DND-41 (cell line): ENCODE results near the gene CELSR1.

ENCODE experiments used
- ATAC-seq: fragments of 200-7000 bp; cut with Tn5 transposase; 3 replicates; pipeline ENCODE4 v1.9.1; 2021; ENCODE audit warnings: low read depth; ENCODE audit not compliant: insufficient read depth
- DNase-seq: peaks from one replicate; pipeline ENCODE4 v3.0.0-alpha.2; 2020
- H2AFZ ChIP-seq: 2 replicates; pipeline ENCODE4 v1.6.0; 2012; ENCODE audit warnings: low read depth, low read length
- H3K27ac ChIP-seq: 2 replicates; pipeline ENCODE4 v1.5.1; 2012; ENCODE audit warnings: low read length, inconsistent platforms
- H3K27me3 ChIP-seq: fragments of 200-600 bp; sonication (generic); 2 replicates; pipeline ENCODE4 v1.6.0; 2012; ENCODE audit warnings: low read length, mild to moderate bottlenecking, inconsistent platforms; ENCODE audit not compliant: insufficient read depth, poor library complexity
- H3K36me3 ChIP-seq: 2 replicates; pipeline ENCODE4 v1.5.1; 2012; ENCODE audit warnings: low read length, inconsistent platforms; ENCODE audit not compliant: insufficient read depth
- H3K4me1 ChIP-seq: 2 replicates; pipeline ENCODE4 v1.5.1; 2012; ENCODE audit warnings: mild to moderate bottlenecking, low read length; ENCODE audit not compliant: insufficient read depth
- H3K4me2 ChIP-seq: 2 replicates; pipeline ENCODE4 v1.6.0; 2012; ENCODE audit warnings: mild to moderate bottlenecking, moderate library complexity, low read length, inconsistent platforms; ENCODE audit not compliant: insufficient read depth
- H3K4me3 ChIP-seq, 2 experiments: fragments of 200-600 bp in 1 of 2; shearing (Covaris generic) in 1 of 2; 2 replicates each; pipeline ENCODE4 v1.5.1; 2012 to 2016; ENCODE audit warnings: inconsistent platforms in 2 of 2, low read length in 2 of 2, mild to moderate bottlenecking in 2 of 2, low read depth in 1 of 2, moderate library complexity in 1 of 2
- H3K79me2 ChIP-seq: 2 replicates; pipeline ENCODE4 v1.6.0; 2012; ENCODE audit warnings: low read length, inconsistent platforms; ENCODE audit not compliant: insufficient read depth
- H3K9ac ChIP-seq: 2 replicates; pipeline ENCODE4 v1.6.0; 2012; ENCODE audit warnings: low read depth, mild to moderate bottlenecking, inconsistent platforms, low read length, moderate library complexity
- H3K9me3 ChIP-seq: 2 replicates; pipeline ENCODE4 v1.5.1; 2012; ENCODE audit warnings: low read length, moderate library complexity, mild to moderate bottlenecking, inconsistent platforms; ENCODE audit not compliant: insufficient read depth, severe bottlenecking
- H4K20me1 ChIP-seq: 2 replicates; pipeline ENCODE4 v1.6.0; 2012; ENCODE audit warnings: low read length; ENCODE audit not compliant: insufficient read depth
- CTCF ChIP-seq: IDR thresholded peaks from 2 replicates; pipeline ENCODE4 v1.5.1; 2012; ENCODE audit warnings: borderline replicate concordance, low read length, moderate library complexity, mild to moderate bottlenecking; ENCODE audit not compliant: poor library complexity, severe bottlenecking; ENCODE audit errors: extremely low read depth
- EZH2 ChIP-seq: IDR thresholded peaks from 3 replicates; pipeline ENCODE4 v1.6.1; 2012; ENCODE audit warnings: borderline replicate concordance, low read depth, mild to moderate bottlenecking, moderate library complexity, low read length, inconsistent platforms; ENCODE audit not compliant: severe bottlenecking

CELSR1 gene

GRCh38 chr22:46586123-46586519 lies 48.7 kb upstream of the CELSR1 start:
- Histone ChIP-seq H3K4me1 (peaks cover 63% of the 10 kb centered on the region), H3K79me2 (peaks cover 100% of the 10 kb centered on the region), H3K4me3 (no peak overlapping the region), H3K27ac (peak overlapping the region; percentile 54), H3K36me3 (peaks cover 48% of the 10 kb centered on the region), H3K9me3 (no peaks in the 10 kb centered on the region), H4K20me1 (peaks cover 82% of the 10 kb centered on the region), H2AFZ (no peak overlapping the region), H3K27me3 (no peaks in the 10 kb centered on the region), H3K9ac (no peak overlapping the region), H3K4me2 (no peak overlapping the region)
- ATAC-seq: no peak
- DNase-seq: no peak
- no peak for TF ChIP-seq EZH2
- no peak for TF ChIP-seq CTCF

GRCh38 chr22:46585340-46586122 lies 48.1 kb upstream of the CELSR1 start:
- Histone ChIP-seq H3K79me2 (peaks cover 100% of the 10 kb centered on the region), H4K20me1 (peaks cover 85% of the 10 kb centered on the region)
- ATAC-seq: no peak

GRCh38 chr22:46584081-46584921 lies 46.9 kb upstream of the CELSR1 start:
- Histone ChIP-seq H3K4me1 (peaks cover 61% of the 10 kb centered on the region), H3K4me2 (no peak overlapping the region), H3K9me3 (no peaks in the 10 kb centered on the region), H3K27ac (peak overlapping the region; percentile 37), H3K36me3 (peaks cover 55% of the 10 kb centered on the region), H2AFZ (no peak overlapping the region), H3K9ac (no peak overlapping the region), H3K27me3 (no peaks in the 10 kb centered on the region), H4K20me1 (peaks cover 86% of the 10 kb centered on the region), H3K4me3 (no peak overlapping the region), H3K79me2 (peaks cover 100% of the 10 kb centered on the region)
- ATAC-seq (no peak), DNase-seq (no peak)
- TF ChIP-seq CTCF (no peak), EZH2 (no peak)

More at GRCh38 chr22:46585340-46586122, 48.1 kb upstream of the CELSR1 start:
- no peak for TF ChIP-seq EZH2
- no peak for TF ChIP-seq CTCF
- Histone ChIP-seq H3K9me3 (no peaks in the 10 kb centered on the region), H2AFZ (no peak overlapping the region), H3K36me3 (peaks cover 50% of the 10 kb centered on the region), H3K4me2 (no peak overlapping the region), H3K4me1 (peaks cover 61% of the 10 kb centered on the region), H3K27ac (peak overlapping the region; percentile 49; the same call in 1 of the 2 replicates), H3K9ac (no peak overlapping the region), H3K4me3 (no peak overlapping the region), H3K27me3 (no peaks in the 10 kb centered on the region)
- DNase-seq: no peak
